Tibial nerve (tissue), 4 donors: ENCODE results near the gene SVOPL. TPM values are rescaled to one million over a fixed set of nuclear protein-coding genes. Genes with fewer than 3 reads are reported as not detected.

Experiments
- DNase-seq, 2 donors: peaks; one replicate each; pipeline ENCODE4 v3.0.0-alpha.2; 2019; ENCODE audit warnings: low spot score in 2 of 2
- H3K27ac ChIP-seq, 4 donors: fragments of 200-600 bp; sonication (generic) in 3 of 4; one replicate each; pipeline ENCODE4 v1.5.1; 2017 to 2019; ENCODE audit warnings: mild to moderate bottlenecking in 1 of 4
- H3K27me3 ChIP-seq, 2 donors: fragments of 200-600 bp; sonication (generic) in 1 of 2; one replicate each; pipeline versions ENCODE4 v1.5.1 to v1.6.0; 2017 to 2019
- H3K36me3 ChIP-seq, 3 donors: fragments of 200-600 bp; sonication (generic); one replicate each; pipeline ENCODE4 v1.5.1; 2018 to 2019
- H3K4me1 ChIP-seq, 4 donors: fragments of 200-600 bp; sonication (generic) in 3 of 4; one replicate each; pipeline ENCODE4 v1.5.1; 2017 to 2019
- H3K4me3 ChIP-seq, 4 donors: fragments of 200-600 bp; sonication (generic) in 3 of 4; one replicate each; pipeline ENCODE4 v1.5.1; 2017 to 2019; ENCODE audit warnings: mild to moderate bottlenecking in 1 of 4, moderate library complexity in 1 of 4
- H3K9me3 ChIP-seq, 4 donors: fragments of 200-600 bp; sonication (generic) in 3 of 4; one replicate each; pipeline ENCODE4 v1.5.1; 2017 to 2019
- EP300 ChIP-seq, 2 donors: sonication (generic); formaldehyde crosslinking; IDR thresholded peaks; one replicate each; pipeline ENCODE4 v1.6.1; 2017; ENCODE audit warnings: antibody characterized with exemption in 2 of 2, mild to moderate bottlenecking in 1 of 2
- POLR2A ChIP-seq, 2 donors: fragments of 450-650 bp; IDR thresholded peaks; one replicate each; pipeline ENCODE4 v1.6.1; 2017; ENCODE audit warnings: antibody characterized with exemption in 2 of 2, mild to moderate bottlenecking in 2 of 2, moderate library complexity in 2 of 2
- WGBS, 2 donors: methylation state at CpG; one replicate each; pipeline ENCODE4 v1.1.5; 2018; 5-methylcytosine and 5-hydroxymethylcytosine counted together
- total RNA-seq, 4 donors: library from RNA; depleted of rRNA; stranded (reverse); fragments of >200 nt; gene quantifications; one replicate each; pipeline ENCODE4 v1.1.0, GENCODE V29; 2016
- TF ChIP-seq, protein P1 (sequence below), 5 experiments: fragments of 200-600 bp in 3 of 5; fragments of 450-650 bp in 2 of 5; sonication (generic) in 3 of 5; IDR thresholded peaks; one replicate each; pipeline ENCODE4 v1.5.1; 2016 to 2019; ENCODE audit warnings: antibody characterized with exemption in 5 of 5, mild to moderate bottlenecking in 3 of 5, moderate library complexity in 2 of 5

The SVOPL gene
- total RNA-seq, 4 donors from 2014 or later, result not detected

DNA sequence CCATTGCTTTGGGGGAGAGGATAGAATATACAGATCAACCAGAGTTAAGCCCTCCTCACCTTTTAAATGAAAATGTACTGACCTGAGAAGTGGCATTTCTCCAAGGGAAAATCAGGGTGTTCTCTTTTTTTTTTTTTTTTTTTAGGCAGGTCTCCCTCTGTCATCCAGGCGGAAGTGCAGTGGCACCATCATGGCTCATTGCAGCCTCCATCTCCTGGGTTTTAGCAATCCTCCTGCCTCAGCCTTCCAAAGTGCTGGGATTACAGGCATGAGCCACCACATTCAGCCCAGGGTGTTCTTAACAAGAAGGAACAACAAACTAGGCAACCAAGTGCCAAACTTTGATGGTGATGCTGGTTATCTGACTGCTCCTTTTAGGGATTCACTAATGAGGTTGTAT lies 111.0 kb downstream of the SVOPL start:
- H3K4me3 ChIP-seq, result no peak overlapping the region
- H3K9me3 ChIP-seq, result no peaks in the 10 kb centered on the region
- no peak for DNase-seq
- TF ChIP-seq, protein P1, sequence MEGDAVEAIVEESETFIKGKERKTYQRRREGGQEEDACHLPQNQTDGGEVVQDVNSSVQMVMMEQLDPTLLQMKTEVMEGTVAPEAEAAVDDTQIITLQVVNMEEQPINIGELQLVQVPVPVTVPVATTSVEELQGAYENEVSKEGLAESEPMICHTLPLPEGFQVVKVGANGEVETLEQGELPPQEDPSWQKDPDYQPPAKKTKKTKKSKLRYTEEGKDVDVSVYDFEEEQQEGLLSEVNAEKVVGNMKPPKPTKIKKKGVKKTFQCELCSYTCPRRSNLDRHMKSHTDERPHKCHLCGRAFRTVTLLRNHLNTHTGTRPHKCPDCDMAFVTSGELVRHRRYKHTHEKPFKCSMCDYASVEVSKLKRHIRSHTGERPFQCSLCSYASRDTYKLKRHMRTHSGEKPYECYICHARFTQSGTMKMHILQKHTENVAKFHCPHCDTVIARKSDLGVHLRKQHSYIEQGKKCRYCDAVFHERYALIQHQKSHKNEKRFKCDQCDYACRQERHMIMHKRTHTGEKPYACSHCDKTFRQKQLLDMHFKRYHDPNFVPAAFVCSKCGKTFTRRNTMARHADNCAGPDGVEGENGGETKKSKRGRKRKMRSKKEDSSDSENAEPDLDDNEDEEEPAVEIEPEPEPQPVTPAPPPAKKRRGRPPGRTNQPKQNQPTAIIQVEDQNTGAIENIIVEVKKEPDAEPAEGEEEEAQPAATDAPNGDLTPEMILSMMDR (IDR thresholded peaks at IDR 0.05), result no peak
- TF ChIP-seq EP300 (IDR thresholded peaks at IDR 0.05), result no peak
- no peak for TF ChIP-seq POLR2A (IDR thresholded peaks at IDR 0.05)
- peaks cover 0 to 26% (median 0%) of the 10 kb centered on the region in 3 donors for H3K36me3 ChIP-seq
- H3K4me1 ChIP-seq, result no peaks in the 10 kb centered on the region
- H3K27ac ChIP-seq, result no peak overlapping the region
- H3K27me3 ChIP-seq, result no peaks in the 10 kb centered on the region
- 95 to 100% methylated on average over 1 of the region's 1 CpG for WGBS, 2 donors

DNA sequence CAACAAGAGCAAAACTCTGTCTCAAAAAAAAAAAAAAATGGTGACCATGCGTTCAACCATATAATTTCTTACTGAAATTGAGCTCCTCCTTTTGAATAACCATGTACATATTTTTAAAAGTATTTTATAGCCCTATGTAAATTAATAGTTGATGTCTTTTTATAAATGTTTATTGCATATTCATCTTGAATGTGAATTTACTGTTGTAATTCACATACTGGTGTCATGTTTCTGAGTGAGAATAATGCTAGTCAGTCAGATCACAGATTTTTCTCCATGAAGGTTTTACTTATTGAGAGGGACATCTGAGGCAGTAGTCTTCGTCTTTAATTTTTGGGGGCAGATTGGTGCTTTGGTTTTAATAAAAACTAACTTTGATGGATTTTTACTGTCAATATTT lies 112.2 kb downstream of the SVOPL start:
- WGBS, 2 donors, result 96 to 98% methylated on average over 2 of the region's 2 CpGs
- H3K36me3 ChIP-seq, result peaks cover 0 to 37% (median 0%) of the 10 kb centered on the region in 3 donors
- H3K4me1 ChIP-seq, result no peaks in the 10 kb centered on the region
- no peaks in the 10 kb centered on the region for H3K27me3 ChIP-seq
- no peak for TF ChIP-seq EP300 (IDR thresholded peaks at IDR 0.05)
- DNase-seq, result no peak
- H3K9me3 ChIP-seq, result no peaks in the 10 kb centered on the region
- no peak overlapping the region for H3K4me3 ChIP-seq
- H3K27ac ChIP-seq, result no peak overlapping the region

DNA sequence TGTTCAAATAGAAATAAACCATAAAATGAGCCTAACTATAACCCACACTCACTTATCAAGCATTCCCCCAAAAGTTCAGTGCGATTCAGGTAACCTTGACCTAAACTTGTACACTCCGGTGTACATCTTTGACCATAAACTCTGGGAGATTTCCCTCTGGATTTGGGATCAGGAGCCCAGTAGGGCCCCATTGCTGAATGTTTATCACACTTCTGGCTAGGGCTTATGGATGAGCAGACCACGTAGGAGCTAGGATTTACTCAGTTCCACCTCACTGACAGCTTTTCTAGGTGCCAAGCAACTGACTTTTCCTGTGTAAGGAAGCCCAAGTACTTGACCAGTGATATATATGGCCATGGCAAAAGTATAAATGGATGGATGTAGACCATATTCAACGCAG lies 113.7 kb downstream of the SVOPL start:
- no peaks in the 10 kb centered on the region for H3K9me3 ChIP-seq
- DNase-seq, result no peak
- TF ChIP-seq, protein P1 (IDR thresholded peaks at IDR 0.05), result no peak
- TF ChIP-seq EP300 (IDR thresholded peaks at IDR 0.05), result no peak
- TF ChIP-seq POLR2A (IDR thresholded peaks at IDR 0.05), result no peak
- WGBS, 2 donors, result 91 to 96% methylated on average over 4 of the region's 4 CpGs
- peaks cover 0 to 52% (median 0%) of the 10 kb centered on the region in 3 donors for H3K36me3 ChIP-seq
- no peaks in the 10 kb centered on the region for H3K27me3 ChIP-seq
- no peak overlapping the region for H3K4me3 ChIP-seq
- H3K4me1 ChIP-seq, result no peaks in the 10 kb centered on the region
- H3K27ac ChIP-seq, result no peak overlapping the region

DNA sequence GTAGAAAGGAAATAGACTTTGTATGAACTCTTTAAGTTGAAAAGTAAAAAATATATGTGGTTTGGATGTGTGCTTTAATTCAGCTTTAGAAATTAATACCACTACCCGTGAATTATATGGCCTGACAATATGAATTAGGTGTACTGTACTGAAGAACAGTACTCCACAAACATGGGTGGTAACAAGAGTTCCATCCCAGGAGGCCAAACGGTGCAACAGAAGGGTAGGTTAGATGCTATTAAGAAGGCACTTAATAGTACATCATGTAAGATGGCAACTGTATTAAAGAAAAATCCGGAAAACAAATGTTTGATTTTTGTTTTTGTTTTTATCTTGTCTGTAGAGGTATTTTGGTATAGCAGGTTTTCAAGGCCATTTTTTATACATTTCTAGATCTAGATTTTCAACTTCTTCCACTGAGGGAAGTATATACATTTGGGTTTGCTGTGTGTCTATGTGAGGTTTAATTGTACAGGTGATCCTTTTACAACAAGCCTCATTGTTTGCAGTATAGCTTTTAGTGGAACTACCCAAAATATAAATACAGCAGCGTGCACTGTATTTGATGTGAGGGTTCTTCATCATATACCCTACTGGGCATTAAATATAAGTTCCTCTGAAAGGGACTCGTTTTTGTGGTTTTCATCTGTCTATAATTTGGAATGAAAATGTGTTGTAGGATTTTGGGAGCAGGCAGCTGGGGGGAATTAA lies 115.7 kb downstream of the SVOPL start:
- Histone ChIP-seq H3K27ac (no peak overlapping the region), H3K36me3 (peaks cover 0 to 73% (median 0%) of the 10 kb centered on the region in 3 donors), H3K27me3 (no peaks in the 10 kb centered on the region), H3K4me3 (no peak overlapping the region), H3K9me3 (no peaks in the 10 kb centered on the region), H3K4me1 (no peaks in the 10 kb centered on the region)
- TF ChIP-seq EP300 (IDR thresholded peaks at IDR 0.05) (no peak), POLR2A (IDR thresholded peaks at IDR 0.05) (no peak)
- TF ChIP-seq, protein P1 (IDR thresholded peaks at IDR 0.05), result no peak
- no peak for DNase-seq
- WGBS, 2 donors, result 83 to 93% methylated on average over 5 of the region's 5 CpGs

DNA sequence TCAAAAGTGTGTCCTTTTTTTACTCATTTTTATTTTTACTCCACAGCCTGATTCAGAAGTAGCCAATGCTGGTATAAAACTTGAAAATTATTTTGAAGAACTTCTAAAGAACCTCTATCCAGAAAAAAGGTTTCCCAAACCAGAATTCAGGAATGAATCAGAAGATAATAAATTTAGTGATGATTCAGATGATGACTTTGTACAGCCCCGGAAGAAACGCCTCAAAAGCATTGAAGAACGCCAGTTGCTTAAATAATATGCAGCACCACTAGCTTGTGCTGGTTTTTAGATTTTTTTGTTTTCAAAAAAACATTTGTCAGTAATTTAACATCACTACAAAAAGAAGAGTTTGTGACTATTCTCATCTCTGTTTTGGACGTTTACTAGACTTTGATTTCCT lies 116.5 kb downstream of the SVOPL start:
- no peaks in the 10 kb centered on the region for H3K9me3 ChIP-seq
- no peak overlapping the region for H3K27ac ChIP-seq
- no peaks in the 10 kb centered on the region for H3K4me1 ChIP-seq
- DNase-seq, result no peak
- H3K4me3 ChIP-seq, result no peak overlapping the region
- peaks cover 0 to 80% (median 0%) of the 10 kb centered on the region in 3 donors for H3K36me3 ChIP-seq
- WGBS, 2 donors, result 88 to 91% methylated on average over 4 of the region's 4 CpGs
- no peaks in the 10 kb centered on the region for H3K27me3 ChIP-seq
- no peak for TF ChIP-seq POLR2A (IDR thresholded peaks at IDR 0.05)
- TF ChIP-seq EP300 (IDR thresholded peaks at IDR 0.05), result no peak
- TF ChIP-seq, protein P1 (IDR thresholded peaks at IDR 0.05), result no peak
